IMR-90 (cell line): ENCODE data around the gene TSG101.

ENCODE experiments used
- MXI1 ChIP-seq: IDR thresholded peaks from 2 replicates; pipeline ENCODE4 v1.6.1; 2012; ENCODE audit warnings: low read depth, mild to moderate bottlenecking, low read length, moderate library complexity, borderline replicate concordance
- TF ChIP-seq, protein P1 (sequence below): conservative IDR thresholded peaks from 2 replicates; pipeline ENCODE4 v1.5.1; 2012; ENCODE audit warnings: mild to moderate bottlenecking, low read depth, low read length, improper control_type of control experiment

- TF ChIP-seq, protein P1, sequence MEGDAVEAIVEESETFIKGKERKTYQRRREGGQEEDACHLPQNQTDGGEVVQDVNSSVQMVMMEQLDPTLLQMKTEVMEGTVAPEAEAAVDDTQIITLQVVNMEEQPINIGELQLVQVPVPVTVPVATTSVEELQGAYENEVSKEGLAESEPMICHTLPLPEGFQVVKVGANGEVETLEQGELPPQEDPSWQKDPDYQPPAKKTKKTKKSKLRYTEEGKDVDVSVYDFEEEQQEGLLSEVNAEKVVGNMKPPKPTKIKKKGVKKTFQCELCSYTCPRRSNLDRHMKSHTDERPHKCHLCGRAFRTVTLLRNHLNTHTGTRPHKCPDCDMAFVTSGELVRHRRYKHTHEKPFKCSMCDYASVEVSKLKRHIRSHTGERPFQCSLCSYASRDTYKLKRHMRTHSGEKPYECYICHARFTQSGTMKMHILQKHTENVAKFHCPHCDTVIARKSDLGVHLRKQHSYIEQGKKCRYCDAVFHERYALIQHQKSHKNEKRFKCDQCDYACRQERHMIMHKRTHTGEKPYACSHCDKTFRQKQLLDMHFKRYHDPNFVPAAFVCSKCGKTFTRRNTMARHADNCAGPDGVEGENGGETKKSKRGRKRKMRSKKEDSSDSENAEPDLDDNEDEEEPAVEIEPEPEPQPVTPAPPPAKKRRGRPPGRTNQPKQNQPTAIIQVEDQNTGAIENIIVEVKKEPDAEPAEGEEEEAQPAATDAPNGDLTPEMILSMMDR, result no peak
- TF ChIP-seq MXI1, result no peak
These were observed 21.3 kb upstream of the TSG101 start for GRCh38 chr11:18548001-18548400.
